K562 (cell line): ENCODE measurements around the gene DNPEP. TPM values are rescaled to one million over a fixed set of nuclear protein-coding genes. Genes with fewer than 3 reads are reported as not detected.

Source experiments
- ATAC-seq: fragments of 200-7000 bp; cut with Tn5 transposase; 3 replicates; pipeline ENCODE4 v1.9.1; 2020; ENCODE audit warnings: moderate library complexity
- BruUV-seq: library from RNA; stranded (reverse); fragments of 400-500 nt; replicated peaks from 2 replicates; lab custom pipeline; 2021; lab: Mats Ljungman, UMichigan
- CTCF ChIA-PET: fragments of 300-600 bp; formaldehyde crosslinking; extraction: SDS; loops from one replicate; lab custom pipeline; 2021; ENCODE audit warnings: low intra/inter-chr PET ratio; lab: Yijun Ruan, JAX
- POLR2A ChIA-PET: fragments of 300-600, 350-650 bp; sonication (Branson Sonifier 250); formaldehyde crosslinking; extraction: SDS; loops from one replicate; lab custom pipeline; 2021; ENCODE audit warnings: antibody characterized with exemption, inconsistent platforms; lab: Yijun Ruan, JAX
- DNase-seq, 4 experiments: peaks; one replicate each; pipeline versions ENCODE4 v3.0.0 to v3.0.0-alpha.2; 2011 to 2018; ENCODE audit warnings: low spot score in 3 of 4, mixed read lengths in 3 of 4; ENCODE audit errors: extremely low read depth in 1 of 4
- FAIRE-seq: peaks from 2 replicates; lab custom pipeline; 2011; peaks lifted over from hg19 to GRCh38; lab: Jason Lieb, UNC
- H2AFZ ChIP-seq: 2 replicates; pipeline ENCODE4 v1.6.0; 2011; ENCODE audit warnings: low read depth, low read length, control low read depth, inconsistent platforms
- H3K27ac ChIP-seq: fragments of 200-600 bp; 3 replicates; pipeline ENCODE4 v1.8.0; 2011; ENCODE audit warnings: low read depth, mild to moderate bottlenecking, control low read depth, inconsistent platforms, low read length, moderate library complexity, mixed read lengths; ENCODE audit errors: extremely low read depth
- H3K27me3 ChIP-seq, 2 experiments: fragments of 300-600 bp in 1 of 2; 2 replicates in 1 of 2; 3 replicates in 1 of 2; pipeline versions ENCODE4 v1.6.0 to v1.8.0; 2011; ENCODE audit warnings: inconsistent platforms in 2 of 2, low read length in 2 of 2, mild to moderate bottlenecking in 1 of 2, mixed read lengths in 1 of 2, moderate library complexity in 1 of 2; ENCODE audit not compliant: control insufficient read depth in 2 of 2, insufficient read depth in 2 of 2
- H3K36me3 ChIP-seq: fragments of 300-600 bp; 3 replicates; pipeline ENCODE4 v1.8.0; 2011; ENCODE audit warnings: mild to moderate bottlenecking, low read length, inconsistent platforms; ENCODE audit not compliant: control insufficient read depth, insufficient read depth
- H3K4me1 ChIP-seq, 2 experiments: fragments of 200-600 bp in 1 of 2; replicated peaks in 1 of 2; 2 replicates in 1 of 2; 3 replicates in 1 of 2; pipeline versions ENCODE4 v1.5.1 to v1.8.0; 2011; ENCODE audit warnings: inconsistent platforms in 2 of 2, low read length in 2 of 2, mild to moderate bottlenecking in 1 of 2, mixed read lengths in 1 of 2, moderate library complexity in 1 of 2; ENCODE audit not compliant: control insufficient read depth in 2 of 2, insufficient read depth in 2 of 2
- H3K4me2 ChIP-seq: 2 replicates; pipeline ENCODE4 v1.6.1; 2011; ENCODE audit warnings: low read length, control low read depth, inconsistent platforms, mixed read lengths; ENCODE audit not compliant: insufficient read depth
- H3K4me3 ChIP-seq: fragments of 200-600 bp; sonication (generic), shearing (Covaris generic); 2 replicates; pipeline ENCODE4 v1.5.1; 2016; ENCODE audit warnings: control low read depth, inconsistent platforms
- H3K79me2 ChIP-seq: fragments of 200-600 bp; 3 replicates; pipeline ENCODE4 v1.8.0; 2011; ENCODE audit warnings: low read length, inconsistent platforms; ENCODE audit not compliant: control insufficient read depth, insufficient read depth
- H3K9ac ChIP-seq, 2 experiments: 2 replicates each; pipeline versions ENCODE4 v1.6.0 to v1.6.1; 2011; ENCODE audit warnings: low read depth in 2 of 2, low read length in 2 of 2, control low read depth in 1 of 2, inconsistent platforms in 1 of 2, mild to moderate bottlenecking in 1 of 2, mixed read lengths in 1 of 2; ENCODE audit not compliant: insufficient read depth in 1 of 2
- H3K9me1 ChIP-seq: one replicate; pipeline ENCODE4 v1.6.0; 2011; ENCODE audit warnings: inconsistent platforms, mild to moderate bottlenecking, low read length, moderate library complexity; ENCODE audit not compliant: control insufficient read depth, insufficient read depth
- H3K9me3 ChIP-seq: replicated peaks from 2 replicates; pipeline ENCODE4 v1.5.1; 2011; ENCODE audit warnings: low read depth, low read length, inconsistent platforms; ENCODE audit not compliant: control insufficient read depth, insufficient read depth
- H4K20me1 ChIP-seq: replicated peaks from 2 replicates; pipeline ENCODE4 v1.6.1; 2011; ENCODE audit warnings: low read length, inconsistent platforms, mixed read lengths; ENCODE audit not compliant: control insufficient read depth, insufficient read depth
- CBX8 ChIP-seq: fragments of 200-600 bp; sonication (generic); IDR thresholded peaks from 2 replicates; pipeline ENCODE4 v1.6.1; 2012; ENCODE audit warnings: borderline replicate concordance, mixed run types, low read depth, mild to moderate bottlenecking, moderate library complexity, mixed read lengths, low read length, control low read depth, inconsistent platforms; ENCODE audit not compliant: poor library complexity, severe bottlenecking; ENCODE audit errors: extremely low read depth
- COPS2 ChIP-seq: fragments of 450-650 bp; conservative IDR thresholded peaks from 2 replicates; pipeline ENCODE4 v1.6.1; 2016; ENCODE audit warnings: mild to moderate bottlenecking, moderate library complexity
- FOS ChIP-seq: IDR thresholded peaks from 3 replicates; pipeline ENCODE4 v1.6.1; 2011; ENCODE audit not compliant: insufficient read length; ENCODE audit errors: extremely low read depth
- FOXJ2 ChIP-seq: fragments of 200-800 bp; sonication (Bioruptor generic); IDR thresholded peaks from 2 replicates; pipeline ENCODE4 v1.6.1; 2016; ENCODE audit warnings: missing genetic modification characterization, missing compliant biosample characterization
- MTA3 ChIP-seq: fragments of 450-650 bp; formaldehyde crosslinking; IDR thresholded peaks from 2 replicates; pipeline ENCODE4 v1.6.1; 2017; ENCODE audit warnings: mild to moderate bottlenecking, borderline replicate concordance
- PHF21A ChIP-seq: fragments of 450-650 bp; IDR thresholded peaks from 2 replicates; pipeline ENCODE4 v1.6.1; 2017; ENCODE audit warnings: low read depth, borderline replicate concordance
- RBM15 ChIP-seq: fragments of 200-400 bp; formaldehyde crosslinking; IDR thresholded peaks from 2 replicates; pipeline ENCODE4 v1.6.1; 2018; ENCODE audit warnings: mild to moderate bottlenecking, low read length, moderate library complexity; ENCODE audit not compliant: insufficient read depth
- RFX1 ChIP-seq: fragments of 450-650 bp; IDR thresholded peaks from 2 replicates; pipeline ENCODE4 v1.6.1; 2016; ENCODE audit warnings: mild to moderate bottlenecking, moderate library complexity
- SNIP1 ChIP-seq: fragments of 450-650 bp; IDR thresholded peaks from 2 replicates; pipeline ENCODE4 v1.7.1; 2017; ENCODE audit warnings: low read depth, mild to moderate bottlenecking
- SREBF2 ChIP-seq: sonication (generic); formaldehyde crosslinking; IDR thresholded peaks from 2 replicates; pipeline ENCODE4 v1.4.0; 2020; ENCODE audit warnings: mild to moderate bottlenecking, missing genetic modification reagents
- ZBTB11 ChIP-seq, 3 experiments: fragments of 200-800 bp in 1 of 3; fragments of 250-450 bp in 1 of 3; fragments of 450-650 bp in 1 of 3; sonication (Bioruptor Pico) in 1 of 3; sonication (Bioruptor generic) in 1 of 3; formaldehyde crosslinking in 1 of 3; IDR thresholded peaks; 2 replicates each; pipeline versions ENCODE4 v1.6.1 to v1.8.0; 2016 to 2022; ENCODE audit warnings: mild to moderate bottlenecking in 2 of 3, missing genetic modification characterization in 2 of 3, missing compliant biosample characterization in 1 of 3, moderate library complexity in 1 of 3
- ZKSCAN8 ChIP-seq: fragments of 200-800 bp; sonication (Bioruptor generic); IDR thresholded peaks from 2 replicates; pipeline ENCODE4 v1.6.1; 2016; ENCODE audit warnings: missing genetic modification characterization, missing compliant biosample characterization
- ZNF583 ChIP-seq: fragments of 250-450 bp; sonication (Bioruptor Pico); IDR thresholded peaks from 2 replicates; pipeline ENCODE4 v1.4.0; 2020
- ZNF609 ChIP-seq: sonication (generic); formaldehyde crosslinking; IDR thresholded peaks from 2 replicates; pipeline ENCODE4 v1.8.1; 2023; ENCODE audit warnings: missing genetic modification reagents, mild to moderate bottlenecking, borderline replicate concordance
- WGBS: fragments of 100-300 bp; shearing (Covaris generic); methylation state at CpG from one replicate; pipeline ENCODE4 v1.1.6; 2016; ENCODE audit warnings: low coverage, mixed read lengths; ENCODE audit not compliant: insufficient coverage; ENCODE audit errors: missing lambda C conversion rate; 5-methylcytosine and 5-hydroxymethylcytosine counted together
- in situ Hi-C: fragments of 300-500 bp; cut with MboI; formaldehyde crosslinking; loops from 4 replicates; pipeline ENCODE4 v1.15.0; 2018; ENCODE audit warnings: inconsistent platforms, mixed read lengths
- intact Hi-C: fragments of 100-400 bp; cut with micrococcal nuclease; formaldehyde crosslinking; loops from 2 replicates; pipeline ENCODE4 v1.14.2; 2022
- polyA plus RNA-seq, 8 experiments: library from polyadenylated mRNA; depleted of rRNA in 4 of 8; stranded (reverse) in 5 of 8; unstranded in 3 of 8; fragments of >200 nt; fragmentation: Nextera tagmentation in 2 of 8; fragmentation: Illumina TruSeq in 1 of 8; extraction: Ambion mirVana in 2 of 8; extraction: Trizol in 1 of 8; gene quantifications; 2 replicates each; pipeline versions ENCODE4 v1.2.1 to v1.2.3, GENCODE V29; 2011 to 2014; ENCODE audit warnings: inconsistent platforms in 1 of 8, missing spikeins in 1 of 8
- total RNA-seq, 7 experiments: library from RNA; depleted of rRNA in 6 of 7; stranded (reverse); fragments of >200 nt in 6 of 7; fragmentation: Illumina TruSeq in 2 of 7; extraction: Trizol in 2 of 7; gene quantifications; 2 replicates each; pipeline versions ENCODE4 v1.2.1 to v1.2.3, GENCODE V29; 2011 to 2021; ENCODE audit warnings: low replicate concordance in 1 of 7

The DNPEP gene
- total and polyA plus RNA-seq, 9 of the 15 experiments (the other 6 are each of a cell fraction or from before 2014, with no cell fraction given): 34.6 to 71.4 (median 45.5) TPM

GRCh38 chr2:219435701-219436100 is 48.0 kb upstream of the DNPEP start:
- 54% methylated on average over 6 of the region's 6 CpGs for WGBS
- BruUV-seq: no TSS peak
- Histone ChIP-seq H3K9ac (no peak overlapping the region), H3K4me2 (no peak overlapping the region), H3K27ac (no peak overlapping the region), H3K27me3 (no peaks in the 10 kb centered on the region), H3K4me1 (peaks cover 6 to 20% of the 10 kb centered on the region in 2 experiments; a peak in 4 of 5 replicates), H2AFZ (no peak overlapping the region), H3K4me3 (no peak overlapping the region), H3K9me3 (no peaks in the 10 kb centered on the region), H3K36me3 (no peaks in the 10 kb centered on the region), H3K9me1 (peaks cover 2% of the 10 kb centered on the region), H3K79me2 (no peaks in the 10 kb centered on the region), H4K20me1 (no peaks in the 10 kb centered on the region)
- in situ Hi-C loops: loop anchor here (5.0 kb wide), 1 partner anchor 33 kb away; no protein-coding TSS in a partner anchor
- no peak for ATAC-seq
- DNase-seq: no peak
- no peak for FAIRE-seq
- POLR2A ChIA-PET: interaction anchor here (0.6 kb wide), 1 partner anchor 98 kb away, joined by 3 read pairs; no protein-coding TSS in a partner anchor
- no peak for TF ChIP-seq RFX1
- no peak for TF ChIP-seq SNIP1
- no peak for TF ChIP-seq MTA3
- no peak for TF ChIP-seq SREBF2
- TF ChIP-seq RBM15: no peak
- no peak for TF ChIP-seq ZNF583 (CRISPR knock-in tag)
- TF ChIP-seq COPS2: no peak
- TF ChIP-seq FOS: no peak
- TF ChIP-seq FOXJ2 (tag): no peak
- TF ChIP-seq ZNF609: no peak
- no peak for TF ChIP-seq ZBTB11 (CRISPR knock-in tag; IDR thresholded peaks at IDR 0.05)
- TF ChIP-seq PHF21A: no peak
- TF ChIP-seq ZKSCAN8: no peak
- TF ChIP-seq CBX8: no peak
- CTCF ChIA-PET: interaction anchor here (0.6 kb wide), 1 partner anchor 276 kb away, joined by 3 read pairs; no protein-coding TSS in a partner anchor
- intact Hi-C loops: no loop called here
